Adrenal gland (tissue), 12 donors: ENCODE results near the gene AWAT2. TPM values are rescaled to one million over a fixed set of nuclear protein-coding genes. Genes with fewer than 3 reads are reported as not detected.

Experiments
- DNase-seq, 7 donors: peaks; one replicate each; pipeline ENCODE4 v3.0.0-alpha.2; 2019 to 2020
- H3K27ac ChIP-seq, 5 donors: fragments of 200-600 bp; sonication (generic) in 4 of 5; 1 replicate in 3 of 5; 2 replicates in 2 of 5; pipeline versions ENCODE4 v1.5.1 to v1.8.0; 2016 to 2020; ENCODE audit warnings: mild to moderate bottlenecking in 1 of 5
- H3K27me3 ChIP-seq: fragments of 200-600 bp; 2 replicates; pipeline ENCODE4 v1.8.0; 2021
- H3K36me3 ChIP-seq, 2 donors: fragments of 200-600 bp; replicated peaks in 1 of 2; 1 replicate in 1 of 2; 2 replicates in 1 of 2; pipeline versions ENCODE4 v1.5.1 to v1.8.0; 2018 to 2022
- H3K4me1 ChIP-seq, 2 donors: fragments of 200-600 bp; replicated peaks in 1 of 2; 1 replicate in 1 of 2; 2 replicates in 1 of 2; pipeline versions ENCODE4 v1.5.1 to v1.8.0; 2018 to 2021
- H3K4me3 ChIP-seq, 4 donors: fragments of 200-600 bp; sonication (generic) in 3 of 4; one replicate each; pipeline ENCODE4 v1.5.1; 2016 to 2018
- H3K9me3 ChIP-seq, 3 donors: fragments of 200-600 bp; sonication (generic) in 1 of 3; replicated peaks in 1 of 3; 1 replicate in 2 of 3; 2 replicates in 1 of 3; pipeline versions ENCODE4 v1.5.1 to v1.8.0; 2016 to 2021
- CTCF ChIP-seq, 6 experiments: fragments of 450-650 bp in 4 of 6; fragments of 200-600 bp in 2 of 6; sonication (generic) in 1 of 6; IDR thresholded peaks; 1 replicate in 5 of 6; 2 replicates in 1 of 6; pipeline versions ENCODE4 v1.5.1 to v1.8.0; 2016 to 2021; ENCODE audit warnings: antibody characterized with exemption in 6 of 6, mild to moderate bottlenecking in 2 of 6, moderate library complexity in 1 of 6
- POLR2A ChIP-seq, 2 donors: fragments of 450-650 bp; IDR thresholded peaks; one replicate each; pipeline ENCODE4 v1.6.1; 2017; ENCODE audit warnings: antibody characterized with exemption in 2 of 2, mild to moderate bottlenecking in 2 of 2, moderate library complexity in 1 of 2
- WGBS, 4 donors: extraction: QIAGEN DNeasy Blood & Tissue Kit in 2 of 4; methylation state at CpG; one replicate each; pipeline versions ENCODE4 v1.1.5 to v1.1.7; 2013 to 2017; 5-methylcytosine and 5-hydroxymethylcytosine counted together
- intact Hi-C, 2 donors: fragments of 100-400 bp; cut with DNase I; formaldehyde crosslinking; loops; one replicate each; pipeline versions ENCODE4 v1.14.1 to v1.15.0; 2022 to 2023
- polyA plus RNA-seq, 3 donors: library from polyadenylated mRNA; stranded (reverse); fragments of 200-250 nt in 2 of 3; fragments of 350-450 nt in 1 of 3; fragmentation: Illumina TruSeq in 1 of 3; extraction: RNeasy Lipid Tissue Mini Kit (QIAGEN cat#74804) in 1 of 3; gene quantifications; one replicate each; pipeline ENCODE4 v1.2.3, GENCODE V29; 2013 to 2014
- total RNA-seq, 9 donors: library from RNA; depleted of rRNA in 4 of 9; stranded (reverse); fragments of >200 nt in 4 of 9; fragments of 120-200 nt in 1 of 9; fragmentation: NEBNext Ultra II Directional in 1 of 9; extraction: Animal tissue kit (Norgen Biotek cat#: 25700) in 1 of 9; gene quantifications; one replicate each; pipeline versions ENCODE4 v1.1.0 to v1.2.4, GENCODE V29; 2013 to 2023
- donor health status: healthy with polysubstance abuse.
- donor health status: Bipolar disorder and iron deficiency.
- donor health status: DM: yes; HTN: yes; CAD: no.
- donor health status: DM: no; HTN: no; CAD: no.
- donor health status: DM: no; HTN: no; CAD: no.
- donor health status: DM: yes; HTN: yes; CAD: no.

AWAT2 gene
- total and polyA plus RNA-seq, 12 donors, result not detected

GRCh38 chrX:70062076-70062475, 12.3 kb upstream of the AWAT2 start, which contains the start of gene OTUD6A:
TSS of gene OTUD6A (plus strand) at chrX:70062457. CDS start at chrX:70062525, 68 bp downstream.
- H3K4me3 ChIP-seq, result no peak within 1 kb of the TSS
- 87 to 94% (median 91%) methylated on average over 10 to 14 of the region's 14 CpGs for WGBS, 4 donors
- no peak for DNase-seq
- TF ChIP-seq POLR2A (IDR thresholded peaks at IDR 0.05), result no peak
- H3K27me3 ChIP-seq, result no peaks in the 10 kb centered on the region
- no peaks in the 10 kb centered on the region for H3K9me3 ChIP-seq
- no peaks in the 10 kb centered on the region for H3K36me3 ChIP-seq
- H3K27ac ChIP-seq, result no peak within 1 kb of the TSS
- intact Hi-C loops, result no loop called here
- H3K4me1 ChIP-seq, result no peaks in the 10 kb centered on the region

GRCh38 chrX:70054391-70054790, 4.7 kb upstream of the AWAT2 start:
- 67 to 90% (median 78%) methylated on average over 3 to 5 of the region's 5 CpGs for WGBS, 4 donors
- TF ChIP-seq CTCF (IDR thresholded peaks at IDR 0.05) (no peak), POLR2A (IDR thresholded peaks at IDR 0.05) (no peak)
- Histone ChIP-seq H3K4me1 (no peaks in the 10 kb centered on the region), H3K27me3 (peaks cover 38% of the 10 kb centered on the region), H3K4me3 (no peak overlapping the region), H3K27ac (no peak overlapping the region), H3K36me3 (no peaks in the 10 kb centered on the region), H3K9me3 (no peaks in the 10 kb centered on the region)
- no peak for DNase-seq
- intact Hi-C loops, result no loop called here

GRCh38 chrX:70052895-70053615, 3.3 kb upstream of the AWAT2 start:
- Histone ChIP-seq H3K4me1 (no peaks in the 10 kb centered on the region), H3K27ac (no peak overlapping the region), H3K36me3 (no peaks in the 10 kb centered on the region), H3K27me3 (peaks cover 44% of the 10 kb centered on the region), H3K9me3 (no peaks in the 10 kb centered on the region), H3K4me3 (no peak overlapping the region)
- DNase-seq, result no peak
- WGBS, 4 donors, result 70 to 77% (median 74%) methylated on average over 8 to 11 of the region's 11 CpGs
- no peak for TF ChIP-seq CTCF (IDR thresholded peaks at IDR 0.05)
- no peak for TF ChIP-seq POLR2A (IDR thresholded peaks at IDR 0.05)
- intact Hi-C loops, result no loop called here

- Histone ChIP-seq H3K27ac (no peak overlapping the region), H3K36me3 (no peaks in the 10 kb centered on the region), H3K4me3 (no peak overlapping the region), H3K4me1 (no peaks in the 10 kb centered on the region), H3K9me3 (no peaks in the 10 kb centered on the region), H3K27me3 (peaks cover 55% of the 10 kb centered on the region)
- WGBS, 4 donors, result 76 to 100% (median 80%) methylated on average over 1 to 3 of the region's 3 CpGs
- TF ChIP-seq CTCF (IDR thresholded peaks at IDR 0.05) (no peak), POLR2A (IDR thresholded peaks at IDR 0.05) (no peak)
- DNase-seq, result no peak
- intact Hi-C loops, result no loop called here
Measured at GRCh38 chrX:70049406-70049805, 332 bp downstream of the AWAT2 start.

GRCh38 chrX:70046978-70047377, 2.8 kb downstream of the AWAT2 start:
- Histone ChIP-seq H3K4me3 (no peak overlapping the region), H3K9me3 (no peaks in the 10 kb centered on the region), H3K36me3 (no peaks in the 10 kb centered on the region), H3K27me3 (peaks cover 37% of the 10 kb centered on the region), H3K27ac (peak overlapping the region in 1 of 5 donors; percentile 26), H3K4me1 (no peaks in the 10 kb centered on the region)
- intact Hi-C loops, result no loop called here
- DNase-seq, result no peak
- no peak for TF ChIP-seq POLR2A (IDR thresholded peaks at IDR 0.05)
- TF ChIP-seq CTCF (IDR thresholded peaks at IDR 0.05), result no peak
